PFSK-1 (cell line): ENCODE results near the gene STARD13.

Source experiments
- FOXP2 ChIP-seq: optimal IDR thresholded peaks from 2 replicates; pipeline ENCODE3; 2011; ENCODE audit warnings: borderline replicate concordance, control low read depth, inconsistent platforms; ENCODE audit not compliant: insufficient read depth; ENCODE audit errors: extremely low read length, extremely low read depth
- POLR2AphosphoS5 ChIP-seq: IDR thresholded peaks from 2 replicates; pipeline ENCODE4 v1.6.1; 2012; ENCODE audit warnings: low read depth, mild to moderate bottlenecking, control low read depth, low read length, moderate library complexity
- SIN3A ChIP-seq: IDR thresholded peaks from 2 replicates; pipeline ENCODE4 v1.6.1; 2012; ENCODE audit warnings: mild to moderate bottlenecking, low read length, moderate library complexity, borderline replicate concordance; ENCODE audit not compliant: insufficient read depth
- TAF1 ChIP-seq: IDR thresholded peaks from 2 replicates; pipeline ENCODE4 v1.6.1; 2012; ENCODE audit warnings: low read length, control low read depth, borderline replicate concordance; ENCODE audit not compliant: insufficient read depth
- TF ChIP-seq, protein P1 (sequence below), 2 experiments: IDR thresholded peaks; 2 replicates each; pipeline versions ENCODE4 v1.6.1 to v1.8.0; 2011 to 2012; ENCODE audit warnings: low read depth in 2 of 2, low read length in 2 of 2, control low read depth in 1 of 2, inconsistent platforms in 1 of 2, mild to moderate bottlenecking in 1 of 2, moderate library complexity in 1 of 2; ENCODE audit not compliant: insufficient read depth in 1 of 2

STARD13 gene

DNA sequence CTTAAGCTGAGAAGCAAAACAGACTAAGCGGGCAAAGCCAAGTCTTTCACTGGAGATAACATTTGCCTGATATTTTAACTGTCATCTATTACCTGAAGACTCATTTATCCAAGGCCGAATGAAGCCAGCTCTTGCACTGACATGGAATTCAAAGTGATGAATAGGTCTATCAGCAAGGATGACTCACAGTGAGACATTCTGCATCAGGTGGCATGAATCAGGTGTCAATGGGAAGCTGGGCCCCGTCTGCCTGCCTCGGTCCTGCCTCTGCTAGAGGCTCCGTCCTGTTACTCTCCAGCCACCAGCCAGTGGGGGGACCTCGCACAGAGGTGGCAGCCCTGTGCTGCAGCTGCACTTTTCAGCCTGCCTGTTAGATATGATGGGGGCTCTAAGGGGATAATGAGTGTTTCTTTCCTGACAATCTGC lies 23.5 kb downstream of the STARD13 start:
- TF ChIP-seq POLR2AphosphoS5 (no peak), TAF1 (no peak), FOXP2 (no peak), SIN3A (no peak)
- TF ChIP-seq, protein P1, sequence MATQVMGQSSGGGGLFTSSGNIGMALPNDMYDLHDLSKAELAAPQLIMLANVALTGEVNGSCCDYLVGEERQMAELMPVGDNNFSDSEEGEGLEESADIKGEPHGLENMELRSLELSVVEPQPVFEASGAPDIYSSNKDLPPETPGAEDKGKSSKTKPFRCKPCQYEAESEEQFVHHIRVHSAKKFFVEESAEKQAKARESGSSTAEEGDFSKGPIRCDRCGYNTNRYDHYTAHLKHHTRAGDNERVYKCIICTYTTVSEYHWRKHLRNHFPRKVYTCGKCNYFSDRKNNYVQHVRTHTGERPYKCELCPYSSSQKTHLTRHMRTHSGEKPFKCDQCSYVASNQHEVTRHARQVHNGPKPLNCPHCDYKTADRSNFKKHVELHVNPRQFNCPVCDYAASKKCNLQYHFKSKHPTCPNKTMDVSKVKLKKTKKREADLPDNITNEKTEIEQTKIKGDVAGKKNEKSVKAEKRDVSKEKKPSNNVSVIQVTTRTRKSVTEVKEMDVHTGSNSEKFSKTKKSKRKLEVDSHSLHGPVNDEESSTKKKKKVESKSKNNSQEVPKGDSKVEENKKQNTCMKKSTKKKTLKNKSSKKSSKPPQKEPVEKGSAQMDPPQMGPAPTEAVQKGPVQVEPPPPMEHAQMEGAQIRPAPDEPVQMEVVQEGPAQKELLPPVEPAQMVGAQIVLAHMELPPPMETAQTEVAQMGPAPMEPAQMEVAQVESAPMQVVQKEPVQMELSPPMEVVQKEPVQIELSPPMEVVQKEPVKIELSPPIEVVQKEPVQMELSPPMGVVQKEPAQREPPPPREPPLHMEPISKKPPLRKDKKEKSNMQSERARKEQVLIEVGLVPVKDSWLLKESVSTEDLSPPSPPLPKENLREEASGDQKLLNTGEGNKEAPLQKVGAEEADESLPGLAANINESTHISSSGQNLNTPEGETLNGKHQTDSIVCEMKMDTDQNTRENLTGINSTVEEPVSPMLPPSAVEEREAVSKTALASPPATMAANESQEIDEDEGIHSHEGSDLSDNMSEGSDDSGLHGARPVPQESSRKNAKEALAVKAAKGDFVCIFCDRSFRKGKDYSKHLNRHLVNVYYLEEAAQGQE (IDR thresholded peaks at IDR 0.05; ENCODE audit: insufficient read depth in 1 of 2, low read depth in 2 of 2, low read length in 2 of 2), result no peak

DNA sequence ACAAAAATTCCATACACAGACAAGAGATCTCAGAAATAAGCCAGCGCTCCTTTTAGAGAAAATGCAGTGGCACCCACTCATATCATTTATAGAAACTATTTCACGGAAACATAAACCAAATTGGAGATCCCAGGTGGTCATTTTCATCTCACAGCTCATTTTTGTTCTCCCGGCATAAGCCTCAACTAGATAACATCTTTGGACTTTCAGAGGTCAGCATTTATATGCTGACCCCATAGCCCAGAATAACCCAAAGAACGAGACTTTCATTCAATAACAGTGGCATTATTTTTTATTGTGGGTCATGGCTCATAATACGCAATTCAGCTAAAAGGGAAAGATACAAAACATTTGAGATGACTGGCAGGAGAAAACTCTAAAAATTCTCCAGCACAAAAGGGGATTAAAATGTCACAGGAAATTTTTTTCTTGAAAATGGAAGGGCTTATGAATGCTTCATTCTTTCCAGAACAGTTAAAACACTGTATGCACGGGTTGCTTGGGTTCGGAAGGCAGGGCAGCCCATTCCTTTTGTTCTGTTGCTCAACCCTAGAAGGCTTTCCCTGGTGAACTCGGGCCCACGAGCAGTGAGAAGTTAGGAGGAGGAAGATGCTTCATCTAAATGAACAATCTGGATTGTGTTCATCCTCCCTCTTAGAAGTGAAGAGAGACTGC lies 24.0 kb downstream of the STARD13 start:
- TF ChIP-seq POLR2AphosphoS5, result no peak
- no peak for TF ChIP-seq SIN3A
- no peak for TF ChIP-seq TAF1
- no peak for TF ChIP-seq FOXP2
- TF ChIP-seq, protein P1 (IDR thresholded peaks at IDR 0.05; ENCODE audit: insufficient read depth in 1 of 2, low read depth in 2 of 2, low read length in 2 of 2), result no peak

DNA sequence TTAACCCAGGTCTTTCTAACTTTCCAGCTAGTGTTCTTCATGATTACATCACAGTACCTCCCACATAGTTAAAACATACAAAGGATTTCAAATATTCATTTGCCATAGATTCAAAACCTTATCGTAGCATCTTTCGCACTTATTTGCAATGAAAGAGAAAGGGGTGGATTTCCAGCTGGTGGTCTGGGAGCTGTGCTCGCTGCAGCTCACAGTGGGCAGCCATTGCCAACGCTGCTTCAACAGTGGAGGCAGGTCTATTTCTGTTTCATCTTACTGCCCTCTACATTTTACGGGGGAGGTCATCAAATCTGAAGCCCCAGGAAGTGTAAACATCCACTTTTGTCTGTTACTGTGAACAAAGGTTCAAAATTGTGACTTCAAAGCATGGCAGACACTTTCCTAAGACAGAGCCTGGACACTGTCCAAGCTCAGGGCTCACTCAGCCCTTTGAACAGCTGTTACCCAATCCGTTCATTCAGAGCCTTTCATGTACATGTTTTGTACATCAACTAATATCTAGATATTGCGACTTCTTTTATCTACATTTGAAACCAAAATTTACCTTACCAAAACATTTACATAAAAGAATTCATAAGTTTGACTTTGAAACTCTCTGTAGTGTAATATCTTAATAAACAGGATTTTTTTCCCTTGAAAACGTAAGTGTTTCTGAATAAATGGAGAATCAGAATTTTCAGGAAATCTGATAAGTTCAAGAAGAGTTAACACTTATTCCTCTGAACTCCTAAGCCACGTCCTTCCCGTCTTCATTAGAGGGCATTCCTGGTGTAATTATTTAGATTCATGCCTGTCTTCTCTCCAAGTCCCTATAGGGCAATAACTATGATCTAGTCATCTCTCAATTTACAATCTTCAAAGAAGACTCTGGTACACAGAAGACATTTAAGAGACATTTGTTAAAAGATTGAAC lies 25.1 kb downstream of the STARD13 start:
- TF ChIP-seq POLR2AphosphoS5 (no peak), FOXP2 (no peak)
- TF ChIP-seq, protein P1 (IDR thresholded peaks at IDR 0.05; ENCODE audit: insufficient read depth in 1 of 2, low read depth in 2 of 2, low read length in 2 of 2), result no peak

GRCh38 chr13:33259296-33259695 lies 26.3 kb downstream of the STARD13 start:
- TF ChIP-seq FOXP2 (no peak), SIN3A (no peak), POLR2AphosphoS5 (no peak), TAF1 (no peak)
- TF ChIP-seq, protein P1 (IDR thresholded peaks at IDR 0.05; ENCODE audit: insufficient read depth in 1 of 2, low read depth in 2 of 2, low read length in 2 of 2), result no peak
